Stomach (tissue), 9 donors: Measurements from ENCODE around the gene MYO3B. TPM values are rescaled to one million over a fixed set of nuclear protein-coding genes. Genes with fewer than 3 reads are reported as not detected.

Experiments
- DNase-seq, 2 donors: peaks; one replicate each; pipeline versions ENCODE4 v3.0.0 to v3.0.0-alpha.2; 2013 to 2019
- H3K27ac ChIP-seq, 5 donors: fragments of 200-600 bp in 4 of 5; sonication (generic) in 4 of 5; one replicate each; pipeline ENCODE4 v1.5.1; 2013 to 2019; ENCODE audit warnings: mild to moderate bottlenecking in 1 of 5, moderate library complexity in 1 of 5
- H3K27me3 ChIP-seq, 3 donors: fragments of 200-600 bp; sonication (generic); one replicate each; pipeline ENCODE4 v1.5.1; 2017 to 2019; ENCODE audit warnings: mixed run types in 1 of 3
- H3K36me3 ChIP-seq, 4 donors: fragments of 200-600 bp; sonication (generic); 1 replicate in 3 of 4; 2 replicates in 1 of 4; pipeline ENCODE4 v1.5.1; 2016 to 2019
- H3K4me1 ChIP-seq, 4 donors: fragments of 200-600 bp; sonication (generic); one replicate each; pipeline ENCODE4 v1.5.1; 2016 to 2019
- H3K4me3 ChIP-seq, 4 donors: fragments of 200-600 bp; sonication (generic) in 3 of 4; one replicate each; pipeline ENCODE4 v1.5.1; 2016 to 2019; ENCODE audit warnings: mild to moderate bottlenecking in 1 of 4
- H3K9me3 ChIP-seq, 4 donors: fragments of 200-600 bp; sonication (generic); one replicate each; pipeline ENCODE4 v1.5.1; 2016 to 2019
- EP300 ChIP-seq: sonication (generic); formaldehyde crosslinking; IDR thresholded peaks from one replicate; pipeline ENCODE4 v1.6.1; 2017; ENCODE audit warnings: antibody characterized with exemption
- POLR2A ChIP-seq, 4 donors: fragments of 450-650 bp; IDR thresholded peaks; one replicate each; pipeline ENCODE4 v1.6.1; 2016; ENCODE audit warnings: antibody characterized with exemption in 4 of 4, control low read depth in 2 of 4, mild to moderate bottlenecking in 1 of 4, moderate library complexity in 1 of 4
- POLR2AphosphoS5 ChIP-seq, 3 donors: sonication (generic); formaldehyde crosslinking; IDR thresholded peaks; one replicate each; pipeline ENCODE4 v1.6.1; 2016; ENCODE audit warnings: antibody characterized with exemption in 3 of 3
- WGBS, 5 donors: extraction: QIAGEN DNeasy Blood & Tissue Kit in 3 of 5; methylation state at CpG; one replicate each; pipeline versions ENCODE4 v1.1.5 to v1.1.7; 2013 to 2018; 5-methylcytosine and 5-hydroxymethylcytosine counted together
- intact Hi-C: fragments of 100-400 bp; cut with DNase I; formaldehyde crosslinking; loops from one replicate; pipeline ENCODE4 v1.15.1; 2023; ENCODE audit warnings: low total_unique reads
- polyA plus RNA-seq, 3 donors: library from polyadenylated mRNA; stranded (reverse); fragments of 200-250 nt; gene quantifications; one replicate each; pipeline ENCODE4 v1.2.3, GENCODE V29; 2013
- total RNA-seq, 5 donors: library from RNA; depleted of rRNA; stranded (reverse); fragments of >200 nt; gene quantifications; one replicate each; pipeline versions ENCODE4 v1.1.0 to v1.2.3, GENCODE V29; 2014 to 2016
- TF ChIP-seq, protein P1 (sequence below), 7 experiments: fragments of 450-650 bp in 4 of 7; fragments of 200-600 bp in 3 of 7; sonication (generic) in 3 of 7; IDR thresholded peaks; one replicate each; pipeline ENCODE4 v1.5.1; 2016 to 2019; ENCODE audit warnings: antibody characterized with exemption in 7 of 7, control low read depth in 2 of 7, mild to moderate bottlenecking in 1 of 7
- donor health status: healthy with polysubstance abuse.
- donor health status: Bipolar disorder and iron deficiency.
- donor health status: healthy.

The MYO3B gene
- total and polyA plus RNA-seq, 8 donors = 0.05 to 0.37 TPM; not detected in 6

DNA sequence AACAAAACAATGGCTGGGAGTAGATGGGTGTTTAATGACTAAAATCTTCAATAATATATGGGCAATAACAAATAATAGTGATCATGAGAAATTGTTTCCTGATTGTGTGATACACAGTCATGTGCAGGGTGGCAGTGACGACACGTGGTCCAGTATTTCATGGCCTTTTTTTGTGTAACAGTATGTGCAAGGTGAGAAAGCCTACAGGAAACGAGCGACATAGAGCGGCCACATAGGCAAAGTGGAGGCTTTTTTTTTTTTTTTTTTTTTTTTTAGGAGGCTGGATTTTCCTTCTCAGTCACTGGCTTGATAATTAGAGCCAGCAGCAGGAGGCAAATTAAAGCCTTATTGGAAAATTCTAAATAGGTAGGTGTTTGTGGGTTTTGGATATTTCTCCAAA is 123.7 kb downstream of the MYO3B start:
- TF ChIP-seq, protein P1, sequence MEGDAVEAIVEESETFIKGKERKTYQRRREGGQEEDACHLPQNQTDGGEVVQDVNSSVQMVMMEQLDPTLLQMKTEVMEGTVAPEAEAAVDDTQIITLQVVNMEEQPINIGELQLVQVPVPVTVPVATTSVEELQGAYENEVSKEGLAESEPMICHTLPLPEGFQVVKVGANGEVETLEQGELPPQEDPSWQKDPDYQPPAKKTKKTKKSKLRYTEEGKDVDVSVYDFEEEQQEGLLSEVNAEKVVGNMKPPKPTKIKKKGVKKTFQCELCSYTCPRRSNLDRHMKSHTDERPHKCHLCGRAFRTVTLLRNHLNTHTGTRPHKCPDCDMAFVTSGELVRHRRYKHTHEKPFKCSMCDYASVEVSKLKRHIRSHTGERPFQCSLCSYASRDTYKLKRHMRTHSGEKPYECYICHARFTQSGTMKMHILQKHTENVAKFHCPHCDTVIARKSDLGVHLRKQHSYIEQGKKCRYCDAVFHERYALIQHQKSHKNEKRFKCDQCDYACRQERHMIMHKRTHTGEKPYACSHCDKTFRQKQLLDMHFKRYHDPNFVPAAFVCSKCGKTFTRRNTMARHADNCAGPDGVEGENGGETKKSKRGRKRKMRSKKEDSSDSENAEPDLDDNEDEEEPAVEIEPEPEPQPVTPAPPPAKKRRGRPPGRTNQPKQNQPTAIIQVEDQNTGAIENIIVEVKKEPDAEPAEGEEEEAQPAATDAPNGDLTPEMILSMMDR (IDR thresholded peaks at IDR 0.05) = no peak
- no peak for TF ChIP-seq POLR2A (IDR thresholded peaks at IDR 0.05)
- no peak for TF ChIP-seq EP300
- TF ChIP-seq POLR2AphosphoS5 (IDR thresholded peaks at IDR 0.05) = no peak
- no peaks in the 10 kb centered on the region for H3K27me3 ChIP-seq
- H3K36me3 ChIP-seq = no peaks in the 10 kb centered on the region
- intact Hi-C loops = no loop called here
- H3K4me3 ChIP-seq = no peak overlapping the region
- no peaks in the 10 kb centered on the region for H3K4me1 ChIP-seq
- no peaks in the 10 kb centered on the region for H3K9me3 ChIP-seq
- WGBS, 5 donors = 80 to 93% (median 89%) methylated on average over 5 of the region's 5 CpGs
- H3K27ac ChIP-seq = no peak overlapping the region
- no peak for DNase-seq

DNA sequence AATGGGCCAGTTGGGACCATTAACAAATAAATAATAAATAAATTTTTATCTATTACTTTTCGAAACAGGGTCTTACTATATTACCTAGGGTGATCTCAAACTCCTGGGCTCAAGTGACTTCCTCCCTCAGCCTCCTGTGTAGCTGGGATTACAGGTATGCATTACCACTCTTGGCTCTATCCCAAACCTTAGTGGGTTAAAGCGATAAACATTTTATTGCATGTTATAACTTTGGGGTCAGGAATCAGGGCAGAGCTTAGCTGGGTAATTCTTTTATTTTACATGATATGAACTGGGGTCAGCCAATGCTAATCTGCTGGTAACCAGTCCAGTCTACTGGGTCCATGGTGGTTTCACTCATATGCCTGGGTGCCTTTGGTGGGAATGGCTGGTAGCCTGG is 127.8 kb downstream of the MYO3B start:
- no peak for TF ChIP-seq EP300
- TF ChIP-seq POLR2AphosphoS5 (IDR thresholded peaks at IDR 0.05) = no peak
- no peak for TF ChIP-seq POLR2A (IDR thresholded peaks at IDR 0.05)
- TF ChIP-seq, protein P1 (IDR thresholded peaks at IDR 0.05) = no peak
- H3K9me3 ChIP-seq = no peaks in the 10 kb centered on the region
- no peak overlapping the region for H3K27ac ChIP-seq
- no peak for DNase-seq
- H3K4me1 ChIP-seq = peaks cover 0 to 12% (median 5%) of the 10 kb centered on the region in 4 donors
- H3K4me3 ChIP-seq = no peak overlapping the region
- no peaks in the 10 kb centered on the region for H3K27me3 ChIP-seq
- H3K36me3 ChIP-seq = no peaks in the 10 kb centered on the region
- intact Hi-C loops = no loop called here
- WGBS, 5 donors = 88 to 96% (median 93%) methylated on average over 2 of the region's 2 CpGs

DNA sequence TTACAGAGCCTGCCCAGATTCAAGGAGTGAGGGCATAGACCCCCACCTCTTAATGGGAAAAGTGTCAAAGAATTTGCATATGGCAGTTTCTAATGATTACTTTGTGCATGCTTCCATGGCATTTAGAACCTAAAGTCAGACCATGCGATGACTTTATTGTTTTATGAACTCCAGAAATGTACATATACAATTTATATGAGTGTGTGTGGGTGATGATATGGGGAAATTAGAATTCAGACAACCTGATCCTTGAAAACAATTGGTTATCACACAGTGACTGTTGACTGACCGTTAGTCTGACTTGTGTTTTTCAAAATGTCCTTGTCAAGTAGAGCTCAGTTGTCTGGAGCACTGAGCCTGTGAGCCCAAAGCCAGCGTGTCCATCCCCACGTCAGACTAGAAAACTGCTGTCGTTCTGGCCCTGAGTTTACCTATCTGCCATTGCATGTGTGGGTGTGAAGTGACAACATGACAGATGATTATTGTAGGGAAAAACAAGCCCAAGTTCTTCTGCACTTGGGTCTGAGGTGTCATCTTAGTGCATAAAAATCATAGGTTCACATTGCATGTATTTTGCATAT is 128.4 kb downstream of the MYO3B start:
- no peaks in the 10 kb centered on the region for H3K27me3 ChIP-seq
- H3K27ac ChIP-seq = no peak overlapping the region
- no peak for TF ChIP-seq POLR2A (IDR thresholded peaks at IDR 0.05)
- intact Hi-C loops = no loop called here
- WGBS, 5 donors = 82 to 90% (median 86%) methylated on average over 5 of the region's 5 CpGs
- no peak for DNase-seq
- H3K4me1 ChIP-seq = peaks cover 0 to 12% (median 5%) of the 10 kb centered on the region in 4 donors
- no peaks in the 10 kb centered on the region for H3K9me3 ChIP-seq
- H3K4me3 ChIP-seq = no peak overlapping the region
- no peaks in the 10 kb centered on the region for H3K36me3 ChIP-seq

DNA sequence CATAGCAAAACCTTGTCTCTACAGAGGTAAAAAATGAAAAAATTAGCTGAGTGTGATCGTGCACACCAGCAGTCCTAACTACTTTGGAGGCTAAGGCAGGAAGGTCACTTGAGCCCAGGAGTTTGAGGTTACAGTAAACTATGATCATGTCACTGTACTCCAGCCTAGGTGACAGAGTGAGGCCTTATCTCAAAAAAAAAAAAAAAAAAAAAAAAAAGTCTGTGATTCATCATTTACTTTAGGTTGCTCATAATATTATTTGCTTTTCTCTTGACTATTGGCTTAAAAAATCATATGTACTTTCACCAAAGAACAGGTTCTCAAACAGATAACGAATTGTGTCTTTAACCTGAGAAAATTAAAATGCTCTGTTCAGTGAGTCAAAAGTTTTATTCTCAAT is 129.1 kb downstream of the MYO3B start:
- 49 to 66% (median 52%) methylated on average over 2 of the region's 2 CpGs for WGBS, 5 donors
- Histone ChIP-seq H3K27me3 (no peaks in the 10 kb centered on the region), H3K4me1 (peaks cover 0 to 12% (median 5%) of the 10 kb centered on the region in 4 donors), H3K36me3 (no peaks in the 10 kb centered on the region), H3K4me3 (no peak overlapping the region), H3K27ac (no peak overlapping the region), H3K9me3 (no peaks in the 10 kb centered on the region)
- TF ChIP-seq, protein P1 (IDR thresholded peaks at IDR 0.05) = no peak
- TF ChIP-seq POLR2AphosphoS5 (IDR thresholded peaks at IDR 0.05) (no peak), EP300 (no peak)
- intact Hi-C loops = no loop called here
- DNase-seq = peak in 1 of 2 donors; percentile 11

DNA sequence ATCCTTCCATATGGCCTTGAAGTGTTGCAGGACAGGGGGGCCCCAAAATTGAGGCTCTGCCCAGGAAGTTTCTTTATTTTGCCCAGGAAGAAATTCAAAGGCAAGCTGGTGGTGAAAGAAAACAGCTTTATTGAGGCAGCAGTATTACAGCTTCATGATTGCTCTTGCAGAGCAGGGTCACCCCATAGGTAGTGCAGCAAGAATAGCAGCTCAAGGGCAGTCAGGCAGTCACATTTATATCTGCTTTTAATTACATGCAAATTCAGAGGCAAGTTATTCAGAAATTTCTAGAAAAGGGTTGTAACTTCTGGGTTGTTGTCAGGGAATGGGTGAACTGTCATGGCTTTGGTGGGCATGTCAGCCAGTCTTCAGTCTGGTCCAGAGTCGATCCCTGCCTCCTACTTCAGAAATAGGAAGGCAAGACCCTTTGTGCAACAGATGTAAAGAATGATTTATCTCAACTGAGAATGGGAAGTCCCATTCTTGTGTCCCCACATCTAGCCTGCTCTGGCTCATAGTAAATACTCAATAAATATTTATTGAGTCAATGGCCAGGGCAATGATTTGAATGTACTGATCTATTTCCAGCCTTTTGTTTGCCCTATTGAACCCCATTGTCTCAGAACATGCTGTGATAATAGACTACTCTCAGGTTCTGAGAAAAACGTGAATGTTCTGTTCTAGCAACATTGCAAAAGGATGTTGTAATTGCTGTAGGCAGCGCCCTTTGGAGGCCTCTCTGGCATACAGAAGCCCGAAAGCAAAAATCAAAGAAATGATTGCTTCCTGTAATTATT is 129.8 kb downstream of the MYO3B start:
- DNase-seq = peak in 1 of 2 donors; percentile 35
- no peak for TF ChIP-seq POLR2A (IDR thresholded peaks at IDR 0.05)
- TF ChIP-seq EP300 = no peak
- no peak for TF ChIP-seq POLR2AphosphoS5 (IDR thresholded peaks at IDR 0.05)
- TF ChIP-seq, protein P1 (IDR thresholded peaks at IDR 0.05) = no peak
- 51 to 78% (median 67%) methylated on average over 4 of the region's 4 CpGs for WGBS, 5 donors
- Histone ChIP-seq H3K4me3 (no peak overlapping the region), H3K27me3 (no peaks in the 10 kb centered on the region), H3K4me1 (peaks cover 0 to 12% (median 5%) of the 10 kb centered on the region in 4 donors), H3K36me3 (no peaks in the 10 kb centered on the region), H3K27ac (no peak overlapping the region), H3K9me3 (no peaks in the 10 kb centered on the region)
- intact Hi-C loops = no loop called here
